GM12892 (cell line): ENCODE measurements around the gene SCYGR3.

Experiments used
- POLR2A ChIP-seq: IDR thresholded peaks from 2 replicates; pipeline ENCODE4 v1.6.1; 2011; ENCODE audit warnings: low read depth, low read length, control low read depth
- POLR2AphosphoS5 ChIP-seq: IDR thresholded peaks from 2 replicates; pipeline ENCODE4 v1.6.1; 2011; ENCODE audit warnings: low read depth, low read length, control low read depth
- TAF1 ChIP-seq: IDR thresholded peaks from 2 replicates; pipeline ENCODE4 v1.6.1; 2011; ENCODE audit warnings: low read depth, mild to moderate bottlenecking, control low read depth, low read length, borderline replicate concordance

DNA sequence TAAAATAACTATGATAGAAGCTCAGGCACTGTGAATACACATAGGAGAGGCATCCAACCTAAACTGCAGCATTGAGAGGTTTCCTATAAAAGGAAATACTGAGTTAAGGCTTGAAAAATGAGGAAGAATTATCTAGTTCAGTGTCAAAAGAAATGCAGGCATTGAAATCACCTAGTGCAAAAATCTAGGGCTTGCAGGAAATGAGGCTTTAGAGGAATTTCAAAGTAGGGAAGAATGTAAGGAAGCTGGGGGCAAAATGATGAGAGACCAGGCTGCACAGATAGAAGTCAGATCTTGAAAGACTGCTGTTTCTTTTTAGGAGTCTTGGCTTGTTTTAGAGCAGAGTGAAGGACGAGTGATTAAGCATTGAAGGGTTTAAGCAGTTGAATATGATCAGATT lies 44.0 kb downstream of the SCYGR3 start:
- no peak for TF ChIP-seq POLR2AphosphoS5
- no peak for TF ChIP-seq TAF1
- TF ChIP-seq POLR2A, result no peak
